ENCODE data around the gene OLR1.

DNA sequence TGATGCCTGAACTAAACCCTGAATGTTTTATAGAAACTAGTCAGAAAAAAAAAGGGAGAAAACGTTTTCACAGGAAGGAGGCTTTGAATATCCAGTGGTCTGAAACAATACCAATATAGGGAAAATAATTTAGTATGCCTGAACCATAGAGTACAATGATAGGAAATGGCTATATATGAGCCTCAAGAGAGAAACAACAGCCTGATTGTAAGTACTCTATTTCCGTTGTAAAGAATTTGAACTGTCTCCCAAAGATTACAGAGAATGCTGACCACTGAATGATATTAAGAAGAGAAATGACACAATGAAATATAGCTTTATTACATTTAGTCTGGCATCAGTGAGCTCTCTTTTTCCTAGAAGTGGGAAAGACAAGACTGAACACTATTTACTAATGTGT lies 35.2 kb upstream of the OLR1 start:
- TF ChIP-seq, protein P1, sequence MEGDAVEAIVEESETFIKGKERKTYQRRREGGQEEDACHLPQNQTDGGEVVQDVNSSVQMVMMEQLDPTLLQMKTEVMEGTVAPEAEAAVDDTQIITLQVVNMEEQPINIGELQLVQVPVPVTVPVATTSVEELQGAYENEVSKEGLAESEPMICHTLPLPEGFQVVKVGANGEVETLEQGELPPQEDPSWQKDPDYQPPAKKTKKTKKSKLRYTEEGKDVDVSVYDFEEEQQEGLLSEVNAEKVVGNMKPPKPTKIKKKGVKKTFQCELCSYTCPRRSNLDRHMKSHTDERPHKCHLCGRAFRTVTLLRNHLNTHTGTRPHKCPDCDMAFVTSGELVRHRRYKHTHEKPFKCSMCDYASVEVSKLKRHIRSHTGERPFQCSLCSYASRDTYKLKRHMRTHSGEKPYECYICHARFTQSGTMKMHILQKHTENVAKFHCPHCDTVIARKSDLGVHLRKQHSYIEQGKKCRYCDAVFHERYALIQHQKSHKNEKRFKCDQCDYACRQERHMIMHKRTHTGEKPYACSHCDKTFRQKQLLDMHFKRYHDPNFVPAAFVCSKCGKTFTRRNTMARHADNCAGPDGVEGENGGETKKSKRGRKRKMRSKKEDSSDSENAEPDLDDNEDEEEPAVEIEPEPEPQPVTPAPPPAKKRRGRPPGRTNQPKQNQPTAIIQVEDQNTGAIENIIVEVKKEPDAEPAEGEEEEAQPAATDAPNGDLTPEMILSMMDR (IDR thresholded peaks at IDR 0.05; ENCODE audit: poor library complexity, severe bottlenecking): no peak
- TF ChIP-seq POLR2AphosphoS5 (IDR thresholded peaks at IDR 0.05): no peak
- no peak for TF ChIP-seq SMC3 (conservative IDR thresholded peaks at IDR 0.05; ENCODE audit: poor library complexity)
- TF ChIP-seq EZH2 (IDR thresholded peaks at IDR 0.05; ENCODE audit: borderline replicate concordance, insufficient read depth, low read length, poor library complexity, severe bottlenecking): no peak
